HG02981 (cell line): ENCODE measurements around the gene SLC24A3.

Experiments used
- ATAC-seq: cut with Tn5 transposase; IDR thresholded peaks from one replicate; pipeline ENCODE4 v1.9.1; 2021; ENCODE audit warnings: mild to moderate bottlenecking, moderate library complexity; ENCODE audit not compliant: unreplicated experiment

SLC24A3 gene

GRCh38 chr20:19236371-19237055 lies 24.1 kb downstream of the SLC24A3 start:
- ATAC-seq: no peak

DNA sequence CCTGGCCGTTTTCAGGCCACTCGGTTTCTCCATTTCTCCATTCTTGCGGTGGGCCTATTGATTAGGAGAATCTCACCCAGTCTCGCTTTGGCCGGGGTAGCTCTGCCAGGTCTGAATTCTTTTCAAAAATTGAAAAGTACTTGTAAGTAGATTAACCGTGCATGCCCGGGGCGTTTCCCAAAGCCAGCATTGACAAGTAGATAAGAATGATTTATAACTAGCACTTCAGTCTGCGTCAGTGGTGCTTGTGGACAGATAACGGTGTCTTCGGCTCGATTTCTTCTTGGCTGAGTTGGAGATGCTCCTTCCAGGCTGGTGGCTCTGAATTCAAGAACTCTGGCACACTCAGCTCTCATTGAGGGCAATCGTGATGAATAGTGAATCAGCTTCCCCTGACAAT lies 29.0 kb downstream of the SLC24A3 start:
- no peak for ATAC-seq

- ATAC-seq: no peak
Observed at GRCh38 chr20:19244291-19244690, 31.8 kb downstream of the SLC24A3 start.

DNA sequence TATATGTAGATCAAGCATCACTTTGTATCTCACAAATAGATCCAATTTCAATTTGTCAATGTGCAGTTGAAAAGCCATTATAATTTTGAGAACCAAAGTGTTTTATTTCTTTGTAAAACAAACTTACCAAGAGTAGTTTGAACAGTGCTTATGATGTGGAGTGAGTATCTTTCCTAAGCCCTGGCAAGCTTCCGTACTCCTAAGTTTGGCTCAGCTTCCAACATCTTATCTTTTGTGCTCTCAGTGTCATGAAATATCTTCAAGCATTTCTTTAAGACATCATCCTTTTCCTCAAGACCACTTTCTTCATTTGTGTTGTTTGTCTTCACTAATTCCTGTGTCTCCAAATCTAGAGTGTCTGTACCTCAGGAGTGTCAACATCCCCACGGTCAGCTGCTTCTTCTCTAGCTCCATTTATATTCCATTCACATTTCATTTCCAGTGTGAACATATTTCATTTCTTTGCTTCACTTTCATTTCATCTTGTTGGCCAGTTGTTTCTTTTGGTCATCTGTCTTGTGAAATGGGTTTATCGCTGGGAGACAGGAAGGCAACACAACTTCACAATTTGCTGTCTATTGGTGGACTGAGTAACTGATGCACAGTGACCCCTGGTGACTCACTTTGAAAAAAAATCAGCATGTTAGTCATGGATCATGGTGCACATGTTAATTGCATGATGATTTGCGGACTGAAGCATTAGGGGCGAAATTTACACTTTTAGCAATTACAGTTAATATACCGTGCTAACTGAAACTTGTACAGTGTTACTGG lies 36.9 kb downstream of the SLC24A3 start:
- ATAC-seq: no peak

DNA sequence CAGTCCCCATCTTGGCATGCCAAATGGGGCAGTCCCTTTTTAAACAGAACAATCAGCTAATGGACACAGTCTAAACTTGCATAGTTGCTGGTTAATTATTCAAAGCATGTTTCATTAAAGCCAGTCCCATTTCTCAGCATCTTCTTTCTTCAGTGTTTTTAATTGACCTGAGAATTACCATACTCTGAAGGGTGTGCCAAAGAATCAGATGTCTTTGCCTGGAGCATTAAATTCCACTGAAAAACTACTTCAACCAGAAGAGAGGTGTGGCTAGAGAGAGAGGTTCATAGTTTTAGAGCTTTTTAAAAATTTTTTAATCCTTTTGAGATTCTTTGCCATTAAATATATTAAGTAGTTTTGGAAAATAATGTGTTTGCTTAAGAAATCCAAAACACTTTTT lies 37.9 kb downstream of the SLC24A3 start:
- no peak for ATAC-seq

DNA sequence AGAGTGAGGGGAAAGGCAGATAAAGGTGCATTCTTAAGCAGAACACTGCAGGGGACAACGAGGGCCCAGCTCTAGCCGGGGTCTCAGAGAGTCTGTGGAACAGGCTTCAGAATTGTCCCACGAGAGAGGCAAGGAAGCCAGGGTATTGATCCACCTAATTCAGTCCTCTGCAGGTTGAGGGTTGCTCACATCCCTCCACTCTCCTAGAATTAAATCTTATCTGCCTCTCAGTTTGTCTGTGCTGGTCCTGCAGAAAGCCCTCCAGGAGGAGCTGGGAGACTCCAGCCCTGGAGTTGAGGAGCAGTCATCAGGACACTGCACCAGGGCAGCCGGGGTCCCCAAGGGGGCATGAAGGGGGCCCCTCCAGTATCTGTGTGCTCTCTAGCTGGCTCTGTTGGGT lies 39.1 kb downstream of the SLC24A3 start:
- ATAC-seq: no peak

DNA sequence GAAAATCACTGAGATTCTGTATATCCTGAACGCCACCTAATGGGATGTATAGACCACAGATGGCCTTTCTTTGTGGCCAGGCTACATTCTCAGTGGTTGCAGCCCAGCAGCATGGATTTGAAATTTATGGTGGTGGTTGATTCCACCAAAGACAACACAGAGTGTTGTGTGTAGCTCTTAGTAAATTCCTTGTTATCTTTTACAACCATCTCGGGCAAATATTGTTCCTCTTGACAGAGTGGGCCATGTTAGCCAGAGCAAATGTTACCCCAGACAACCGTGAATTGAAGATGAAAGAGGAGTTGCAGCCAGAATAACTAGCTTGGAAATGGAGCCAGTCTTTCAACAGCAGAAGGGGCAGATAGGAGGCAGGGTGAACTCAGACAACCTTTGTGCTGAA lies 39.5 kb downstream of the SLC24A3 start:
- ATAC-seq: no peak

- ATAC-seq: no peak
Observed at GRCh38 chr20:19252451-19253120, 40.1 kb downstream of the SLC24A3 start.

- ATAC-seq: no peak
Observed at GRCh38 chr20:19253316-19253715, 40.9 kb downstream of the SLC24A3 start.

DNA sequence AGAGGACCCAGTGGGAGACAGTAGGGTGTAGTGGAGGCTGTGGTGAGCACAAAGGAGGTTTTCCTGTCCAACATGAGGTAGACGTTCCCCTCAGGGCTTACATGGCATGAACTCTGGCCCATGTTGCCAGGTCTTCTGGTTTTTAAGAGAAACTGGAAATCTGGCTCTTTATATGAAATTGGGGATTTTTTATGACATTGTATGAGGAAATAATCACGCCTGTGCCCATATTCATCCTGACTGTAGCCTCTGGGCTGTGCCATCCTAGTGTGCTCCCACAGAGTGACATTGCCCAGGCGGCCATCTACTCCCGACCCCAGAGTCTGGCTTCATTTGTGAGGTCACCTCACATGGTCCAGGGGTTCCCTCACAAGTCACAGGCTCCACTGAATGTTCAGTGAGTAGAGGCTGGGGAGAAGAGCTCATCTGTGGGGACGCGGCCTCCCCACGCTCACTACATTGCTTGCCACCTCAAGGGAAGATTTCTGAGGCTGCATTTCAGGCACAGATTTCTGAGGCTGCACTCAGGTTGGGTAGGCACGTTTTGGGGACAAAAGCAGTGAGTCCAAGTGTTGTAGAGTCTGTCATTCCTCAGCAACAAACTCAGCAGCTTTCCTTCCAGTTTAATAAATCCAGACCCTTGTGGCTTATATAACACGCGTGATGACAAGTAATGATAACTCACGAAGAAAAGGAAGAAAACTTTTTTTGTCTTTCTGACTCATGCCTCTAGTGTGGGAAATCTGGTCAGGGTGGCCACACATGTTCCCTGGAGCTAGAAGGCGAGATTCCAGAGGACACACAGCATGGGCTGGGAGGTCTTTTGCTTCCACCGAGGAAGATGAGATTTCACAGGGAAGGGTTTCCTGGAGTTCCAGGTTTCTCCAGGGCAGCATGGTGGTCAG lies 41.7 kb downstream of the SLC24A3 start:
- ATAC-seq: no peak

DNA sequence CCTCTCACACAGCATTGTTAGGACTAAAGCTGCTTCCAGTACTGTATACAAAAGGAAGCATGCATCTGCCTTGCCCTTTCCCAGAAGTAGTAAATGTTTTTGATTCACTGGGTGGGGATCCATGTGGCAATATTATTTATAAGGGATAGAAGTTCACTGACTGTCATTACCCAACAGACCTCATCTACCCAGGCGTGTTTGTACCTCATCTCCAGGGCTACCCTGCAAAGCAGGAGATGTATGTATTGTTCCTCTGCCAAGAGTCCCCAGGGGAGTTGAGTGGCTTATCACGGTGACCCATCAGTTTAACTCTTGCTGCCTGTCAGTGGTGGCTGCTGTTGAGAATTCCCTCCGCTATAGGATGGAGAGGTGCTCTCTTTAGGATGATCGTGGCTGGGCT lies 42.5 kb downstream of the SLC24A3 start:
- no peak for ATAC-seq

DNA sequence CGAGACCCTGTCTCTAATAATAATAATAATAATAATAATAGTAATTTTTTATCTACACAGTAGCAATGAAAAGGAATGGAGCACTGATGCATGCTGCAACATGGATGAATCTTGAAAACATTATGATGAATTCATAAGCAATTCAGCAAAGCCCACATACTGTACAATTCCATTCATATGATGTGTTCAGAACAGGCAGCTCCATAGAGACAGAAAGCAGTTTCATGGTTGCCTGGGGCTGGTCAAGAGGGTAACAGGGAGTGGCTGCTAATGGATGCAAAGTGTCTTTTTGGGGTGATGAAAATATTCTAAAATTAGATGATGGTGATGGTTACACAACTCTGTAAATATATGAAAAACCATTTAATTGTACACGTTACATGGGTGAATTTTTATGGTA lies 43.6 kb downstream of the SLC24A3 start:
- ATAC-seq: no peak

GRCh38 chr20:19256906-19257595 lies 44.6 kb downstream of the SLC24A3 start:
- ATAC-seq: no peak

DNA sequence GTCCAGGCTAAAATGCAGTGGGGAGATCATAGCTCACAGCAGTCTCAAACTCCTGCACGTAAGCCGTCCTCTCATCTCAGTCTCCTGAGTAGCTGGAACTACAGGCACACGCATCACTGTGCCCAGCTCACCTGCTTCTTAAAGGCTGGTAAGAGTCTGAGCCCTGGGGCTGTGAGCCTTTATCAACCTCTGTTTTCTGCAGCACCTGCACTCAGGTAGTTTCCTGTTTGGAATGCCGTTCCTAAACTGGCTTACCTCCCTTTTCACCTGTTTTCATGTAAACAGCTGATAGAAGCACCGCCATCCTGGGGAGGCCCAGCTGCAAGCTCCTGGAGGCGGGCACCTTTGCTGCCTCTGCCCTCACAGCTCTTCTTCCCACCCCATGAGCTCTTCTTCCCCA lies 45.4 kb downstream of the SLC24A3 start:
- no peak for ATAC-seq

DNA sequence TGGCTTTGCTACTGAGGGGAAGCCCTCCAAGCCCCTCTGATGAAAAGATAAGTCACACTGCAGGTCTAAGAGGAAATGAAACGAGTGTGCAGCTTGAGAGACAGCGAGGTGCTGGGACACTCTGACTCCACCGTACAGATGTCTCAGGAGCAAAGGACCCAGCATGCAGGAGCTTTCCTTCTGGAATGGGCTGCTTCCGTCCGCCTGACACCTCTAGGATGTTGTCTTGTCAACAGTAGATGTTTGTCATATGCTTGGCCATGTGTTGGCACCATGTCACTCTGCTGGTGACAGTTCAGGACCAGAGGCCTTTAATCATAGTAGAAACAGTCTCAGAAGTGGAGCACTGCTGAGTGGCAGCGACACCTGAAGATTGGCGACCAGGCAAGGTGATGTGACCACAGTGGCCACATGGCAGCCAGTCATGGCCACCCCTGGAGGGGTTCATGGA lies 46.7 kb downstream of the SLC24A3 start:
- no peak for ATAC-seq

GRCh38 chr20:19260412-19261090 lies 48.1 kb downstream of the SLC24A3 start:
- no peak for ATAC-seq

- ATAC-seq: no peak
Observed at GRCh38 chr20:19264191-19264590, 51.7 kb downstream of the SLC24A3 start.

DNA sequence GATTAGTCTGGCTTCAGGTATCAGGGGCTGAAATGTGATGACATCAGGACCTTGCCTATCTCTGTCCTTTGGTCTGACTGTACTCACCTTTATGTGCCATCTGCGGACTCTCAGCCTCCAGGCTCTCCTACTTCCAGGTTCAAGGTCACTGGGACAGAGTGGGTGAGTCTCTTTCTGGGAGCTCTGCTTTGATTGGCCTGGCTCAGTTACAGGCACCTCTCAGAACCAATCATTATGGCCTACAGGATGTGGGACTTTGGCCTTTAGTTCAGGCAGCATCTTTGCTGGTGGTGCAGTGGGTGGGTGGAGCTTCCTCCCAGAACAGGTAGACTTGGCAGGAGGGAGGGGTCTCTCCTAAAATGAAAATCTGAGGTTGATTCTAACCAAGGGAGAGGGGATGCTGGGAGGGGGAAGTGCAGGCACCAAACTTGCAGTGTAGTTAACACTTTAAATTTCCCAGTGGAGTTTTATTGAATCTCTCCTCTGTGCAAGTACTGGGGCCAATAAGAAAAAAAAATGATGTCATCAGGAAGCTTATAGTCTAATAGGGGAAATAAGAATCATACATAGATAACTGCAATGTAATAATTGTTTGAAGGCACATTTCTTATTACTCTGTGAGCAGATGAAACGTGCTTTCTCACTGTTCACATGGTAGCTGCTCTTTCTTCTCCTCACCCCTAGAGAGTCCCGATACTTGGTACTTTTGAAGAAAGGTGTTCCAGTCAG lies 53.4 kb downstream of the SLC24A3 start:
- ATAC-seq: no peak

GRCh38 chr20:19268426-19268825 lies 56.0 kb downstream of the SLC24A3 start:
- ATAC-seq: no peak
